ENCODE results near the gene METTL25B.

DNA sequence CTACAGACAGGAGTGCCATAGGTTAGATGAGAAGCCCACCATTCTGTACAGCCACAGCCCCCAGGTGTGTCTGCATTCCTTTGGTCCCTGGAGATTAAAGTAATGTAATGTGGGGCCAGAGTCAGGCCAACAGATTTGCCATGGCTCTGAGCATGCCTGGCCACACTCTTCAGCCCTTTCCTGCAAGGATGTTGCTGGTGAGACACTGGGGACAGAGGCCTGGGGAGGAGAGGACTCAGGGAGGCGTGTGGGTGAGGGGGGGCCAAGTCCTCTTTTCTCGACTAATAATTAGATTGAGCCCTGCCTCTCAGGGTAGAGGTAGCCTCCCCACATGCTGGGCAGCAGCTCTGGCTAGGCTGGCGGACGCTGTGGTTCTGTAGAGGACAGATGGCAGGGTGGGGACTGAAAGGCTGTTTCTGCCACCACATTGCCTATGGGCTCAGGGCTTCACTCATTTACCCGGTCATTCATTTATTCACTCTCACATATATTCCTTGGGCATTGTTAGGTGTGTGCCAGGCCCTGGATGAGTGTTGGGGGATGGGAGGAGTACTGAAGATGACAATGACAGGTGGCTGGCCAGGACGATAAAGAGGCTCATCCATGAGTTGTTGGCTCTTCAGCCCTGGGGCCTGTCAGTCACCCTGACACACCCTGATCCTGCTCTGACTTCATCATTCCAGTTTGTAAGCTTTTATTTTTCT is 32.0 kb downstream of the METTL25B start:
- TF ChIP-seq POLR2A (IDR thresholded peaks at IDR 0.05) (no peak), CTCF (IDR thresholded peaks at IDR 0.05 in 4 of 5, conservative IDR thresholded peaks at IDR 0.05 in 1 of 5) (no peak)
